ENCODE data around the gene HES2.

Gene HES2

GRCh38 chr1:6467224-6467623 lies 47.5 kb upstream of the HES2 start:
- Histone ChIP-seq H3K79me1 (replicated peaks; ENCODE audit: low read length, poor library complexity, severe bottlenecking) (no peaks in the 10 kb centered on the region), H4K8ac (ENCODE audit: low read length) (no peak overlapping the region), H2AFZ (ENCODE audit: low read depth, low read length) (no peak overlapping the region), H3K27me3 (ENCODE audit: control insufficient read depth in 1 of 2, insufficient read depth in 1 of 2, low read length in 2 of 2) (peaks cover 0 to 11% of the 10 kb centered on the region in 2 experiments), H3K9ac (ENCODE audit: low read length) (no peak overlapping the region), H3K4me1 (ENCODE audit: control insufficient read depth, insufficient read depth, low read depth, low read length) (no peaks in the 10 kb centered on the region), H3K4me2 (ENCODE audit: low read length, poor library complexity, severe bottlenecking) (no peak overlapping the region), H2BK15ac (ENCODE audit: low read depth, poor library complexity, severe bottlenecking) (no peak overlapping the region), H4K91ac (ENCODE audit: low read length) (no peak overlapping the region), H3K4ac (ENCODE audit: low read depth in 1 of 2, low read length in 2 of 2) (no peak overlapping the region), H2BK5ac (ENCODE audit: low read depth, low read length, poor library complexity, severe bottlenecking) (no peak overlapping the region), H3K27ac (ENCODE audit: low read length, poor library complexity, severe bottlenecking) (no peak overlapping the region), H3K36me3 (ENCODE audit: control insufficient read depth in 1 of 2, insufficient read depth in 2 of 2, low read depth in 1 of 2, low read length in 2 of 2) (peaks cover 37 to 89% of the 10 kb centered on the region in 2 experiments), H2AK5ac (ENCODE audit: low read length, severe bottlenecking) (no peak overlapping the region), H2BK12ac (ENCODE audit: low read length in 2 of 2) (no peak overlapping the region), H3K18ac (ENCODE audit: low read depth in 1 of 2, low read length in 2 of 2) (no peak overlapping the region), H3K9me3 (ENCODE audit: control insufficient read depth, low read length) (no peaks in the 10 kb centered on the region), H3K23ac (ENCODE audit: low read length in 2 of 2) (no peak overlapping the region), H3K4me3 (ENCODE audit: insufficient read depth in 1 of 2, low read depth in 1 of 2, low read length in 2 of 2) (no peak overlapping the region), H2BK120ac (ENCODE audit: low read depth, low read length) (no peak overlapping the region), H3K14ac (ENCODE audit: low read length in 2 of 2) (no peak overlapping the region)
- no peak for DNase-seq
- WGBS = 95% methylated on average over 12 of the region's 12 CpGs

GRCh38 chr1:6466751-6467150 lies 47.0 kb upstream of the HES2 start:
- peaks cover 37 to 89% of the 10 kb centered on the region in 2 experiments for H3K36me3 ChIP-seq (ENCODE audit: control insufficient read depth in 1 of 2, insufficient read depth in 2 of 2, low read depth in 1 of 2, low read length in 2 of 2)
- no peak overlapping the region for H3K18ac ChIP-seq (ENCODE audit: low read depth in 1 of 2, low read length in 2 of 2)
- H3K27me3 ChIP-seq (ENCODE audit: control insufficient read depth in 1 of 2, insufficient read depth in 1 of 2, low read length in 2 of 2) = peaks cover 0 to 12% of the 10 kb centered on the region in 2 experiments
- H2BK12ac ChIP-seq (ENCODE audit: low read length in 2 of 2) = no peak overlapping the region
- no peak overlapping the region for H3K4ac ChIP-seq (ENCODE audit: low read depth in 1 of 2, low read length in 2 of 2)
- H3K79me1 ChIP-seq (replicated peaks; ENCODE audit: low read length, poor library complexity, severe bottlenecking) = no peaks in the 10 kb centered on the region
- H2BK15ac ChIP-seq (ENCODE audit: low read depth, poor library complexity, severe bottlenecking) = no peak overlapping the region
- 100% methylated on average over 4 of the region's 5 CpGs for WGBS
- no peak overlapping the region for H4K8ac ChIP-seq (ENCODE audit: low read length)
- no peaks in the 10 kb centered on the region for H3K4me1 ChIP-seq (ENCODE audit: control insufficient read depth, insufficient read depth, low read depth, low read length)
- no peak overlapping the region for H3K4me3 ChIP-seq (ENCODE audit: insufficient read depth in 1 of 2, low read depth in 1 of 2, low read length in 2 of 2)
- no peak overlapping the region for H3K23ac ChIP-seq (ENCODE audit: low read length in 2 of 2)
- H2AK5ac ChIP-seq (ENCODE audit: low read length, severe bottlenecking) = no peak overlapping the region
- no peaks in the 10 kb centered on the region for H3K9me3 ChIP-seq (ENCODE audit: control insufficient read depth, low read length)
- DNase-seq = no peak
- no peak overlapping the region for H3K14ac ChIP-seq (ENCODE audit: low read length in 2 of 2)
- no peak overlapping the region for H3K27ac ChIP-seq (ENCODE audit: low read length, poor library complexity, severe bottlenecking)
- H2AFZ ChIP-seq (ENCODE audit: low read depth, low read length) = no peak overlapping the region
- H2BK5ac ChIP-seq (ENCODE audit: low read depth, low read length, poor library complexity, severe bottlenecking) = no peak overlapping the region
- no peak overlapping the region for H4K91ac ChIP-seq (ENCODE audit: low read length)
- no peak overlapping the region for H3K9ac ChIP-seq (ENCODE audit: low read length)
- H2BK120ac ChIP-seq (ENCODE audit: low read depth, low read length) = no peak overlapping the region
- no peak overlapping the region for H3K4me2 ChIP-seq (ENCODE audit: low read length, poor library complexity, severe bottlenecking)

- no peak within 1 kb of the TSS for H3K4me3 ChIP-seq (ENCODE audit: insufficient read depth in 1 of 2, low read depth in 1 of 2, low read length in 2 of 2)
- peaks cover 2% of the 10 kb centered on the region for H3K4me1 ChIP-seq (ENCODE audit: control insufficient read depth, insufficient read depth, low read depth, low read length)
- no peak within 1 kb of the TSS for H2BK15ac ChIP-seq (ENCODE audit: low read depth, poor library complexity, severe bottlenecking)
- 21% methylated on average over 43 of the region's 43 CpGs for WGBS
- H3K36me3 ChIP-seq (ENCODE audit: control insufficient read depth in 1 of 2, insufficient read depth in 2 of 2, low read depth in 1 of 2, low read length in 2 of 2) = peaks cover 38 to 89% of the 10 kb centered on the region in 2 experiments
- H3K9ac ChIP-seq (ENCODE audit: low read length) = no peak within 1 kb of the TSS
- no peak within 1 kb of the TSS for H4K91ac ChIP-seq (ENCODE audit: low read length)
- no peak within 1 kb of the TSS for H3K14ac ChIP-seq (ENCODE audit: low read length in 2 of 2)
- no peak within 1 kb of the TSS for H2AFZ ChIP-seq (ENCODE audit: low read depth, low read length)
- H2BK120ac ChIP-seq (ENCODE audit: low read depth, low read length) = no peak within 1 kb of the TSS
- H3K9me3 ChIP-seq (ENCODE audit: control insufficient read depth, low read length) = no peaks in the 10 kb centered on the region
- H4K8ac ChIP-seq (ENCODE audit: low read length) = no peak within 1 kb of the TSS
- H2BK5ac ChIP-seq (ENCODE audit: low read depth, low read length, poor library complexity, severe bottlenecking) = no peak within 1 kb of the TSS
- no peak within 1 kb of the TSS for H2BK12ac ChIP-seq (ENCODE audit: low read length in 2 of 2)
- peaks cover 0 to 19% of the 10 kb centered on the region in 2 experiments for H3K27me3 ChIP-seq (ENCODE audit: control insufficient read depth in 1 of 2, insufficient read depth in 1 of 2, low read length in 2 of 2)
- H3K18ac ChIP-seq (ENCODE audit: low read depth in 1 of 2, low read length in 2 of 2) = no peak within 1 kb of the TSS
- no peaks in the 10 kb centered on the region for H3K79me1 ChIP-seq (replicated peaks; ENCODE audit: low read length, poor library complexity, severe bottlenecking)
- no peak within 1 kb of the TSS for H3K27ac ChIP-seq (ENCODE audit: low read length, poor library complexity, severe bottlenecking)
- no peak for DNase-seq
- H3K23ac ChIP-seq (ENCODE audit: low read length in 2 of 2) = no peak within 1 kb of the TSS
- H3K4ac ChIP-seq (ENCODE audit: low read depth in 1 of 2, low read length in 2 of 2) = no peak within 1 kb of the TSS
- H3K4me2 ChIP-seq (ENCODE audit: low read length, poor library complexity, severe bottlenecking) = no peak within 1 kb of the TSS
- no peak within 1 kb of the TSS for H2AK5ac ChIP-seq (ENCODE audit: low read length, severe bottlenecking)
These were observed 46.3 kb upstream of the HES2 start, which contains the start of gene TNFRSF25 for GRCh38 chr1:6466023-6466422. Gene TNFRSF25 (minus strand): TSS chr1:6466173. CDS start chr1:6466107, 66 bp downstream.

GRCh38 chr1:6465461-6466005 lies 45.8 kb upstream of the HES2 start:
- Histone ChIP-seq H2BK5ac (ENCODE audit: low read depth, low read length, poor library complexity, severe bottlenecking) (no peak overlapping the region), H4K91ac (ENCODE audit: low read length) (no peak overlapping the region), H2BK120ac (ENCODE audit: low read depth, low read length) (no peak overlapping the region), H3K9ac (ENCODE audit: low read length) (no peak overlapping the region), H3K23ac (ENCODE audit: low read length in 2 of 2) (no peak overlapping the region), H2BK12ac (ENCODE audit: low read length in 2 of 2) (no peak overlapping the region), H2AFZ (ENCODE audit: low read depth, low read length) (no peak overlapping the region), H3K36me3 (ENCODE audit: control insufficient read depth in 1 of 2, insufficient read depth in 2 of 2, low read depth in 1 of 2, low read length in 2 of 2) (peaks cover 38 to 89% of the 10 kb centered on the region in 2 experiments), H3K27ac (ENCODE audit: low read length, poor library complexity, severe bottlenecking) (no peak overlapping the region), H3K4ac (ENCODE audit: low read depth in 1 of 2, low read length in 2 of 2) (no peak overlapping the region), H3K27me3 (ENCODE audit: control insufficient read depth in 1 of 2, insufficient read depth in 1 of 2, low read length in 2 of 2) (peaks cover 0 to 24% of the 10 kb centered on the region in 2 experiments), H3K4me3 (ENCODE audit: insufficient read depth in 1 of 2, low read depth in 1 of 2, low read length in 2 of 2) (no peak overlapping the region), H3K4me2 (ENCODE audit: low read length, poor library complexity, severe bottlenecking) (no peak overlapping the region), H3K18ac (ENCODE audit: low read depth in 1 of 2, low read length in 2 of 2) (no peak overlapping the region), H2BK15ac (ENCODE audit: low read depth, poor library complexity, severe bottlenecking) (no peak overlapping the region), H3K79me1 (replicated peaks; ENCODE audit: low read length, poor library complexity, severe bottlenecking) (no peaks in the 10 kb centered on the region), H3K4me1 (ENCODE audit: control insufficient read depth, insufficient read depth, low read depth, low read length) (peaks cover 2% of the 10 kb centered on the region), H3K14ac (ENCODE audit: low read length in 2 of 2) (no peak overlapping the region), H2AK5ac (ENCODE audit: low read length, severe bottlenecking) (no peak overlapping the region), H3K9me3 (ENCODE audit: control insufficient read depth, low read length) (no peaks in the 10 kb centered on the region), H4K8ac (ENCODE audit: low read length) (no peak overlapping the region)
- 73% methylated on average over 17 of the region's 21 CpGs for WGBS
- no peak for DNase-seq
